ENCODE measurements around the gene MAGEB1.
A peak's percentile ranks its signal among the peaks of the same experiment; 100 is the strongest.

MAGEB1 gene

GRCh38 chrX:30262763-30263162 is 15.8 kb downstream of the MAGEB1 start:
- H3K36me3 Mint-ChIP-seq (ENCODE audit: low read depth) = no peaks in the 10 kb centered on the region
- H3K27me3 Mint-ChIP-seq = peaks cover 5% of the 10 kb centered on the region
- no peaks in the 10 kb centered on the region for H3K4me1 Mint-ChIP-seq (ENCODE audit: low read depth)
- H3K9me3 Mint-ChIP-seq = no peaks in the 10 kb centered on the region
- DNase-seq = no peak
- no peak overlapping the region for H3K27ac Mint-ChIP-seq
- no peak overlapping the region for H3K4me3 Mint-ChIP-seq

GRCh38 chrX:30270639-30271038 is 23.7 kb downstream of the MAGEB1 start:
- H3K36me3 Mint-ChIP-seq (ENCODE audit: low read depth) = no peaks in the 10 kb centered on the region
- no peaks in the 10 kb centered on the region for H3K9me3 Mint-ChIP-seq
- H3K4me1 Mint-ChIP-seq (ENCODE audit: low read depth) = no peaks in the 10 kb centered on the region
- H3K4me3 Mint-ChIP-seq = no peak overlapping the region
- no peak overlapping the region for H3K27ac Mint-ChIP-seq
- peaks cover 22% of the 10 kb centered on the region for H3K27me3 Mint-ChIP-seq
- no peak for DNase-seq

GRCh38 chrX:30275498-30275897 is 28.6 kb downstream of the MAGEB1 start:
- no peak for DNase-seq
- Mint-ChIP-seq H3K27me3 (peaks cover 16% of the 10 kb centered on the region), H3K36me3 (ENCODE audit: low read depth) (no peaks in the 10 kb centered on the region), H3K9me3 (no peaks in the 10 kb centered on the region), H3K4me3 (no peak overlapping the region), H3K27ac (no peak overlapping the region), H3K4me1 (ENCODE audit: low read depth) (peaks cover 5% of the 10 kb centered on the region)

GRCh38 chrX:30278365-30278764 is 31.4 kb downstream of the MAGEB1 start:
- Mint-ChIP-seq H3K27ac (no peak overlapping the region), H3K4me3 (no peak overlapping the region), H3K36me3 (ENCODE audit: low read depth) (no peaks in the 10 kb centered on the region), H3K27me3 (peaks cover 10% of the 10 kb centered on the region), H3K9me3 (no peaks in the 10 kb centered on the region), H3K4me1 (ENCODE audit: low read depth) (peaks cover 5% of the 10 kb centered on the region)
- no peak for DNase-seq

GRCh38 chrX:30280428-30280827 is 33.5 kb downstream of the MAGEB1 start:
- H3K4me1 Mint-ChIP-seq (ENCODE audit: low read depth) = peaks cover 7% of the 10 kb centered on the region
- H3K27ac Mint-ChIP-seq = no peak overlapping the region
- H3K27me3 Mint-ChIP-seq = peaks cover 16% of the 10 kb centered on the region
- no peak overlapping the region for H3K4me3 Mint-ChIP-seq
- no peaks in the 10 kb centered on the region for H3K36me3 Mint-ChIP-seq (ENCODE audit: low read depth)
- no peak for DNase-seq
- no peaks in the 10 kb centered on the region for H3K9me3 Mint-ChIP-seq

GRCh38 chrX:30282527-30282926 is 35.6 kb downstream of the MAGEB1 start:
- Mint-ChIP-seq H3K9me3 (no peaks in the 10 kb centered on the region), H3K36me3 (ENCODE audit: low read depth) (no peaks in the 10 kb centered on the region), H3K27me3 (peaks cover 8% of the 10 kb centered on the region), H3K4me1 (ENCODE audit: low read depth) (peaks cover 7% of the 10 kb centered on the region), H3K4me3 (no peak overlapping the region), H3K27ac (no peak overlapping the region)
- no peak for DNase-seq

GRCh38 chrX:30283456-30284200 is 36.7 kb downstream of the MAGEB1 start:
- no peak for DNase-seq
- Mint-ChIP-seq H3K4me3 (no peak overlapping the region), H3K4me1 (ENCODE audit: low read depth) (peaks cover 7% of the 10 kb centered on the region), H3K27ac (peak overlapping the region; percentile 6), H3K36me3 (ENCODE audit: low read depth) (no peaks in the 10 kb centered on the region), H3K27me3 (peaks cover 9% of the 10 kb centered on the region), H3K9me3 (no peaks in the 10 kb centered on the region)

- DNase-seq = no peak
- Mint-ChIP-seq H3K4me3 (no peak overlapping the region), H3K9me3 (no peaks in the 10 kb centered on the region), H3K36me3 (ENCODE audit: low read depth) (no peaks in the 10 kb centered on the region), H3K4me1 (ENCODE audit: low read depth) (peaks cover 2% of the 10 kb centered on the region), H3K27me3 (peaks cover 37% of the 10 kb centered on the region), H3K27ac (no peak overlapping the region)
These were observed 49.7 kb downstream of the MAGEB1 start for GRCh38 chrX:30296408-30297254.

- no peak overlapping the region for H3K4me3 Mint-ChIP-seq
- no peak overlapping the region for H3K27ac Mint-ChIP-seq
- H3K36me3 Mint-ChIP-seq (ENCODE audit: low read depth) = no peaks in the 10 kb centered on the region
- H3K4me1 Mint-ChIP-seq (ENCODE audit: low read depth) = peaks cover 2% of the 10 kb centered on the region
- H3K9me3 Mint-ChIP-seq = no peaks in the 10 kb centered on the region
- peaks cover 48% of the 10 kb centered on the region for H3K27me3 Mint-ChIP-seq
- DNase-seq = no peak
These were observed 54.3 kb downstream of the MAGEB1 start for GRCh38 chrX:30301208-30301607.

Measured in activated T-cell treated with anti-CD3 and anti-CD28 coated beads, Interleukin-2, amount 50 U/mL, for 24 hours (primary cell).